HG03432 (cell line): ENCODE data around the gene HYAL4.
"Not testable (repeated sequence)": the region's sequence is repeated elsewhere in the genome, so short reads cannot be mapped to it uniquely, and the experiment has no call there.

Source experiments
- ATAC-seq: cut with Tn5 transposase; IDR thresholded peaks from one replicate; pipeline ENCODE4 v1.9.1; 2021; ENCODE audit warnings: mild to moderate bottlenecking, moderate library complexity; ENCODE audit not compliant: unreplicated experiment

HYAL4 gene, protein sequence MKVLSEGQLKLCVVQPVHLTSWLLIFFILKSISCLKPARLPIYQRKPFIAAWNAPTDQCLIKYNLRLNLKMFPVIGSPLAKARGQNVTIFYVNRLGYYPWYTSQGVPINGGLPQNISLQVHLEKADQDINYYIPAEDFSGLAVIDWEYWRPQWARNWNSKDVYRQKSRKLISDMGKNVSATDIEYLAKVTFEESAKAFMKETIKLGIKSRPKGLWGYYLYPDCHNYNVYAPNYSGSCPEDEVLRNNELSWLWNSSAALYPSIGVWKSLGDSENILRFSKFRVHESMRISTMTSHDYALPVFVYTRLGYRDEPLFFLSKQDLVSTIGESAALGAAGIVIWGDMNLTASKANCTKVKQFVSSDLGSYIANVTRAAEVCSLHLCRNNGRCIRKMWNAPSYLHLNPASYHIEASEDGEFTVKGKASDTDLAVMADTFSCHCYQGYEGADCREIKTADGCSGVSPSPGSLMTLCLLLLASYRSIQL

DNA sequence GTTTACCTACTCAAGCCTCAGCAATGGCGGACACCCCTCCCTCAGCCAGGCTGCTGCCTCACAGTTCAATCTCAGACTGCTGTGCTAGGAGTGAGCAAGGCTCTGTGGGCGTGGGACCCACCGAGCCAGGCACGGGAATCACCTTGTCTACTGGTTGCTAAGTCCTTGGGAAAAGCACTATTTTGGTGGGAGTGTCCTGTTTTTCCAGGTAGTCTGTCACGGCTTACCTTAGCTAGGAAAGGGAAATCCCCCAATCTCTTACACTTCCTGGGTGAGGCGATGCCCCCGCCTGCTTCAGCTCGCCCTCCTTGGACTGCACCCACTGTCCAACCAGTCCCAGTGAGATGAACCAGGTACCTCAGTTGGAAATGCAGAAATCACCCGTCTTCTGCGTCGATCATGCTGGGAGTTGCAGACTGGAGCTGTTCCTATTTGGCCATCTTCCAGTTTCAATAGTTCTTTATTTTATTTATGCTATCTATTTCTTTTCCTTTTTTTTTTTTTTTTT is at the start of gene HYAL4:
Gene HYAL4 (plus strand): TSS at position 458 of the 508 bp plus-strand sequence. CDS start 23,105 bp downstream, outside the sequence.
- ATAC-seq, result no peak

DNA sequence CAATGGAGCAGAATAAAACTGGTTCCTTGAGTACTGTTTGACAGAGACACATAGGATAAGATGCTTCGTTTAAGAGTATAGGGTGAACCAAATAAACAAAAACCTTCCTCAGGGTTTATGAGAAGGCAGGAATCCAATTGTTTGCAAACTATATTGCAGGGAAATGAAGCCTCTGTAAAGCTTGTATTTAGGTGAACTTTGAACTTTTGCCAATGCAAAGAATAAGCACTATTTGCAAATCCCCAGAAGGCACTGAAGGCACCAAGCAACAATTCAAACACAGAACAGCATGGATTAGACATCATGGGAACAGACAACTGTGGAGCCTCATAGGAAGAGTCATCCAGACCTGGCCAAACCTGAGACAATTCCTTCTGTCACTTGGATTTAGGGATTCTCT is 49.1 kb upstream of the HYAL4 start:
- no peak for ATAC-seq

DNA sequence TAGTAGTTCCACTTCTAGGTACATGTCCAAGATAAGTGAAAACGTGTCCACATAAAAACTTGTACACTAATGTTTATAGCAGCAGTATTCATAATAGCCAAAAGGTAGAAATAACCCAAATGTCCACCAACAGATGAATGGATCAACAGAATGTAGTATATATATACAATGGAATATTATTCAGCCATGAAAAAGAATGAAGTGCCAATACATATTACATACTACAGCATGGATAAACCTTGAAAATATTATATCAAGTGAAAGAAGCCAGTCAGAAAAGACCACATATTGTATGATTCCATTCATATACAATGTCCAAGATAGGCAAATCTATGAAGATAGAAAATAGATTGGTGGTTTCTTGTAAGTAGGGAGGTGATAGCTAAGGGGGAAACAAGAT is 48.4 kb upstream of the HYAL4 start:
- no peak for ATAC-seq

DNA sequence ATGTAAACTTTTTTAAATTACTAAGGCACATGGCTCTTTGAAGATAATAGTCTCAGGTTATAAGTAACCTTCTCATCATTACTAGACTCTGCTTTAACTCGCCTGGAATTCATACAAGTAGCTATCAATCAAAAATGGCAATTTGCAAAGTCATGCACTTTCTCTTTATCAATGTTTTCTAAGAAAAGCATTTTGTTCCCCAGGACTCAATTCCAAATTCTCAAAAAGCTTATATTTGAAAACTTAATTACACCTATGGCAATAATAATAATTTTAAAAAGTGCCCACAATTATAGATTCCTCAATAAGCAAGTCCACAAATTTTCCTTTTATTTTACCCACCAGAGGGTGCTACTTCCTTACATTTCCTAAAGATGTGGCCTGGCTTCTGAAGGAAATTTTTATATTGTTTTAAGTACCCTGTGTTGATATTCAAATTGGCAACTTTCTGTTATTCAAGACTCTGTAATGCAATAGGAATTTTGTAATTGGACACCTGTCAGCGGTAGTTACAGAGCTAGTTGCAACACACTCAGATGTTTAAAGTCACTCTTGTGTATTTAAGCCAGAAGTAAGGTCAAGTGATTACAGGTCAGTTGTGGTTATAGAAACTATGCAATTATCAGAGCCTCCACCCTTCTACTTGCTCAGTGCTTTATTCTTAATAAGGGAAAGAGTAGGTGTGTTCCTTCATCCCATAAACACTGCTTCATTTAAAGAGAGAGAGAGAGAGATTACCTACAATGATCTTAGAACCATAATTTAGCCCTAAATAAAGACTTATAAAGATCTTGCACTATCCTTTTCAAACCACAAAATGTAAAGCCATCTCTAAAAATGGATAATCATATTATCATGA is 47.1 kb upstream of the HYAL4 start:
- ATAC-seq, result peak; percentile 58

DNA sequence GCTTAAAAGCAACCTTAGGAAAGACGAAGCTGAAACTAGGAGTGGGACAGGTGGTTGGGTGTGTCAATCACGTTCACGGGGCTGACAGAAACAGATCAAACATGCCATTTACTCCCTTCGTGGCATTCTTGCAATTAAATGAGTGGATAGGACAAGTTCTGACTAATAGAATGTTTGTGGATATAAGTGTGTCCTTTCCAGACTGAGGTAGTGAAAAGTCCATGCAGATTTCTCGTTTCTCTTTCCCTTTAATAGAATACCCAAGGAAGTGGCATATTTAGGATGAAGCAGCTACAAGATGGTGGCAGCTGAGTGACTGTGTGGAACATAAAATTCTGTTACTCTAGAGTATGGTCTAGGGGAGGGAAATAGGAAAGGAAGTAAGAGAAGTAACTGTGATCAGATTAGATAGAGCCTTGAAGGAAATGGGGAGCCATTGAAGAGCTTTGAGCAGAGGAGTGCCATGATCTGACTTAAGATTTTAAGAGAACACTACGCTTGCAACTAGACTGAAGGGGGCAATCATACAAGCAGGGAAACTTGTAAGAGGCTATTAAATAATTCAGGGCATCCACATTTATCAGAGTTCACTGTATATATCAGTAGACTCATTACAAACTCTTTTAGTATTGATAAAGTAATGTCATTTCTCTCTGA is 46.3 kb upstream of the HYAL4 start:
- no peak for ATAC-seq

DNA sequence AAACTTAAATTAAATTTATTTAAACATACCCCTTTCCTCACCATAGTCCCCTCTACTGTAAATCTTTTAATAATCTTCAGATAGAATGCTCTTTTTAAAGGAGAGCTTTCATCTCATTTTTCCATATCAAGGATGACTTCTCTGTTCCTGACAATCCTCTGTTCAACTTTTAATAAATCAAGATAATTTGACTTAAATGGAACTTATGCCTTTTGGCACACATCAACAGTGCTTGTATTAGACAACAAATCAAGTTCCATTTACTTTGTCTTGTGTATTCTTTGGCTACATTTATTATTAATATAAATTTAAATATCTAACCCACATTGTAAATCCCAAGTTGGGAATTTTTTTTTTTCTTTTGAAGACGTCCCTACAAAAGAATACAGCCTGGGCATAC is 42.7 kb upstream of the HYAL4 start:
- ATAC-seq, result no peak

DNA sequence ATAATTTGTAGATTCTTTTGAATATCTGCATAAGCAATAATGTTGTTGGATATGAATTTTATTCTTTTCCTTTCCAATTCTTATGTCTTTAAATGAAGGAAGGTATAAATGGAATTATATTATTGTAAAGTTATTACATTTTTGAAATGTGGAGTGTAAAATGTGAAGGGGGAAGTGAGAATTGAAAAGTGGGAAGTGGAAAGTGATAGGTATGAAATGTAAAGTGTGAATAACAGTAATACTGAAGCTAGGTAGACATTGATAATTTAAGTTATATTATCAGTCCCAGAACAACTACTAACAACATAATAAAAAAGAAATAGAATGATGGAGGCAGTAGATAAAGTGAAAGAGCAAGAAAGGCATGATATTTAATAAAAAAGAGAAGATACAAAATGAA is 39.7 kb upstream of the HYAL4 start:
- ATAC-seq, result no peak

DNA sequence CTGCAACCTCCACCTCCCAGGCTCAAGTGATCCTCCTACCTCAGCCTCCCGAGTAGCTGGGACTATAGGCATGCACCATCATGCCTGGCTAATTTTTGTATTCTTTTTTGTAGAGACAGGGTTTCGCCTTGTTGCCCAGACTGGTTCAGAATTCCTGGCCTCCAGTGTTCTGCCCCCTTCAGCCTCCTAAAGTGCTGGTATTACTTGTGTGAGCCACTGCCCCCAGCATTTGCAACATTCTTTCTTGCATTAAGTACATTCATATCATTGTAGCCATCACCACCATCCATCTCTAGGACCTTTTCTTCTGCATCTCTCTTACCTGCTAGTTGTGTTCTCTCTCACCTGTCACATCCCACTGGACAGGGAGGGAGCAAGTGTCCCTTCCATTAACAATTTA is 35.5 kb upstream of the HYAL4 start:
- ATAC-seq, result no peak

DNA sequence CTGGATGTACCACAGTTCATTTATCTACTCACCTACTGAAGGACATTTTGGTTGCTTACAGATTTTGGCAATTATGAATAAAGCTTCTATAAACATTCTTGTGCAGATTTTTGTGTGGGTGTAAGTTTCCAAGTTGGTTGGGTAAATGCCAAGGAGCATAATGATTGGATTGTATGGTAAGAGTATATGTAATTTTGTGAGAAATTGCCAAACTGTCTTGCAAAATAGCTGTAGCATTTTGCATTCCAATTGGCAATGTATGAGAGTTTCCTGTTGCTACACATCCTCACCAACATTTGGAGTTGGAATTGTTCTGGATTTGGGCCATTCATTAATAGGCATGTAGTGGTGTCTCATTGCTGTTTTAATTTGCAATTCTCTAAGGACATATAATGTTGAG is 33.9 kb upstream of the HYAL4 start:
- no peak for ATAC-seq

DNA sequence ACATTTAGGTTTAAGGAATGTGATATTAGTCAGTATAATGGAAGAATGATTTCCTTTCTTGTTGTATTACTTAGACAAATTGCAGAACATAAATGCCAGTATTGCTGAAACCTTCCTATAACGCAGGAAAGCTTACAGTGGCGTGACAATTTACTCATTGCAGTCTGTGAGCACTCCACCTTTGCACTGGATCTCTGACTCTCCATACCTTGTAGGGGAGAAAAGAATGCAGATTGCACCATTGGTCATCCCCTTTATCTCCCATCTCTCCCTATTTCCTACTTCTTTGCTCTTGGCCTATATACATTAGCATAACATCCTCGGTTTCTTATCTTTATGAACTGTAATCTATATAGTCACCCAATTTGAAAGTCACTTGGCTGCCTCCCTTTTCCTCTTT is 28.1 kb upstream of the HYAL4 start:
- no peak for ATAC-seq

DNA sequence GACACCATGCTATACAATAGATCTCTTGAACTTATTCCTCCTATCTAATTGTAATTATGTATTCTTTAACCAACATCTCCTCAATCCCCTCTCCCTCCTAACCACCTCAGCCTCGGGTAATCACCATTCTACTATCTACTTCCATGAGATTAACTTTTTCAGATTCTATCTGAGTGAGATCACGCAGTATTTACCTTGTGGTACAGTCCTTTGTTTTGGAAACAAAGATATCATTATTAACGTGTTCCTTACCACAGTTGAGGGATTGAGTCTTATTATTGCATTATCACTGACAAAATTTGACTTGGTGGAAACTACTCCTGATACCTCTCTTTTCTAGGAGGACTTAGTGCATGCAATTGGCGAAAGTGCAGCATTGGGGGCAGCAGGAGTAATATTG is 26.0 kb upstream of the HYAL4 start:
- ATAC-seq, result no peak

DNA sequence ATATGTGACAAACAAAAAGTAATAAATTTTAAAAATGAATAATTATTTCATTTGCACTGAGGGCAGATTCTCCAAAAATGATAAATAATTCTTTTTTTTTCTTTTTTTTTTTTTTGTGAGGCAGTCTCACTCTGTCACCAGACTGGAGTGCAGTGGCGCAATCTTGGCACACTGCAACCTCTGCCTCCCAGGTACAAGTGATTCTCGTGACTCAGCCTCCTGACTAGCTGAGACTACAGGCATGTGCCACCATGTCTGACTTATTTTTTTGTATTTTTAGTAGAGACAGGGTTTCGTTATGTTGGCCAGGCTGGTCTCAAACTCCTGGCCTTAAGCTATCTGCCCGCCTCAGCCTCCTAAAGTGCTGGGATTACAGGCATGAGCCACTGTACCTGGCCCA is 25.2 kb upstream of the HYAL4 start:
- ATAC-seq, result not testable (repeated sequence)

DNA sequence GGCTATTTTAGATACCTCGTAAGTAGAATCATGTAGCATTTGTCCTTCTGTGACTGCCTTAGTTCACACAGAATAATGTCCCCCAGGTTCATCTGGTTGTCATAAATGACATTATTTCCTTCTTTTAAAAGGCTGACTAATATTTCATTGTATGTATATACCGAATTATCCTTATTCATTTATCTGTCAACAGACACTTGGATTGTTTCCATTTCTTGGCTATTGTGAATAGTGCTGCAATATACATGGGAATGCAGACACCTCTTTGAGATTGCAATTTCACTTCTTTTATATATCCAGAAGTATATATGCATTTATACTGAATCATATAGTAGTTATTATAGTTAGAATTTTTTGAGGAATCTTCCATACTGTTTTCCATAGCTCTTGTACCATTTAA is 24.1 kb upstream of the HYAL4 start:
- ATAC-seq, result no peak

DNA sequence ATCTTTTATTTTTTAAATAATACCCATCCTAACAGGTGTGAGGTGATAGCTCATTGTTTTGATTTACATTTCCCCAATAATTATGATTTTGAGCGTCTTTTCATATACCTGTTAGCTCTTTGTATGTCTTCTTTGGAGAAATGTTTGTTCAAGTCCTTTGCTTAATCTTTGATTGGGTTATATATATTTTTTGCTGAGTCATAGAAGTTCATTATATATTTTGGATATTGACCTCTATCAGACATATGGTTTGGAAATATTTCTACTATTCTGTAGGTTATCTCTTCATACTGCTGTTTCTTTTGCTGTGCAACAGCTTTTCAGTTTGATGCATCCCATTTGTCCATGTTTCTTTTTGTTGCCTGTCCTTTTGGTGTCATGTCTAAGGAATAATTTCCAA is 23.6 kb upstream of the HYAL4 start:
- no peak for ATAC-seq

DNA sequence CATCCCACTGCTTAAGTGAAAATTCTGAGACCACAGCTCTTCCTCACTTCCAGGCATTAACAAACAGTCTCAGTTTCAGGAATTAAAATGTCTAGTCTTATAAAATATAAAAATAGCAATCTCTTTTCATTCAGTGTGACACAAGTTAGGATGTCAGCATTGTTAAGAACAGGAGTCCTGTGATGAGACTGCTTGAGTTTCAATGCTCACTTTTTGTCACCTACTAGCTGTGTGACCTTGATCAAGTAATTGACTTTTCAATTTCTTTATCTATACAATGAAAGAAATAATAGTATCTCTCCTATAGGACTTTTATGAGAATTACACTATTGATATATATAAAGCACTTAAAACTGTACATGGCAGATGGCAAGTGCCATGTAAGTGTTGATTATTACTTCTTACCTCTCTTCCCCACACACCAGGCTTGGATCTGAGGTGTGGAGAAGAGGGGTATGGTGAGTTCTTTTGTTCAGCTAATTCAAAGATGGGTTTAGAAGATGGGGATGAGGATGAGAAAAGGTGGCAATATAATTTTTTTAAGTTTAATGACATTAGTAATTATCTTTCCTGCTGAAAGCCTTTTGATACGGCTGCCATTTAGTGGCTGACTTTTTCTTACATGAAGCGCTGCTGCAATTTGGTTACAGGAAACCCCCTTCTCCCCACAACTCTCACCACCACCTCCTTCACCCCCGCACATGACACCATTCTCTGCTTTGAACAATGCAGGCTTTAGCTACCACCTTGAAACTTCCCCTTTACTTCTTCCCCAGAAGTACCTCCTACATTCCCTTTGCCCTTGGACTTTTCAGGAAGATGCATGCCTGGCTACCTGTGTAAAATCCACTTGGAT is 20.8 kb upstream of the HYAL4 start:
- ATAC-seq, result peak; percentile 99

DNA sequence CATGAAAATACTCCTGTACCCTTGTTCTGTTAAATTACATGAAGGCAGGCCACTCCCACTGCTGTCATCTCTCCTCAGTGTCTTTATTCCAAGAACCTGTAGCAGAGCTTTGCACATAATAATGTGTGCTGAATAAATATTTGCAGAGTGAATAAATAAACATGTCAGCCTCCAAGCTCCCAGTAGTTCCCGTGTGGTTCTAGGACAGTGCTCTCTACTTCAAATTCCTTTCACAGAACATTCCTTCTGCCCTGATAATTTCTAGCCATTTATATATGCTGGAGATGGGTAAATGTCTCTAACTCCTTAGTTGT is 20.3 kb upstream of the HYAL4 start:
- ATAC-seq, result peak; percentile 38

DNA sequence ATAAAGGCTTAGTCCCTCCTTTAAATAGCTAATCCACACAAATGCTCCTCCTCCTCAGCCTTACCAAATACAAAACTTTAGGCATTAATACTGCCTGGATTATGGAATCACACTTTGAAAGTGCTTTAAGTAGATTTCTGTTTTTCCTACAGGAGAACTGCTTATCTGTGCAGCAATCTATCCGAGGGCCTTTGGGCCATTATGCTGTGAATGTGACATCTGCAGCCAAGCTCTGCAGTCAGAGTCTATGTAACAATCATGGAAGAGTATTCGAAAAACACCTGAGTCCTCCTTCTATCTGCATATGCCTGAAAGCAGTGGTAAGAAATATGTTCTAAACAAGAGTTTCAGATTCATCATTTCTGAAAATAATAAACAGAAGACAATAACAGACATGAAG is 16.2 kb upstream of the HYAL4 start:
- ATAC-seq, result no peak

DNA sequence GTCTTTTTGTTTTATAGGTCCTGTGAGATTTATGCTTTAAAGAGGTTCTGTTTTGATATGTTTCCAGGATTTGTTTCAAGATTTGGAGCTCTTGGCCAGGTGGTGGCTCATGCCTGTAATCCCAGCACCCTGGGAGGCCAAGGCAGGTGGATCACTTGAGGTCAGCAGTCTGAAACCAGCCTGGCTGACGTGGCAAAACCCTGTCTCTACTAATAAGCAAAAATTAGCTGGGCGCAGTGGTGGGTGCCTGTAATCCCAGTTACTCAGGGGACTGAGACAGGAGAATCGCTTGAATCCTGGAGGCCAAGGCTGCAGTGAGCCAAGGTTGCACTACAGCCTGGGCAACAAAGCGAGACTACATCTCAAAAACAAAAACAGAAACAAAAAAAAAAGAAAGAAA is 8.3 kb upstream of the HYAL4 start:
- no peak for ATAC-seq

DNA sequence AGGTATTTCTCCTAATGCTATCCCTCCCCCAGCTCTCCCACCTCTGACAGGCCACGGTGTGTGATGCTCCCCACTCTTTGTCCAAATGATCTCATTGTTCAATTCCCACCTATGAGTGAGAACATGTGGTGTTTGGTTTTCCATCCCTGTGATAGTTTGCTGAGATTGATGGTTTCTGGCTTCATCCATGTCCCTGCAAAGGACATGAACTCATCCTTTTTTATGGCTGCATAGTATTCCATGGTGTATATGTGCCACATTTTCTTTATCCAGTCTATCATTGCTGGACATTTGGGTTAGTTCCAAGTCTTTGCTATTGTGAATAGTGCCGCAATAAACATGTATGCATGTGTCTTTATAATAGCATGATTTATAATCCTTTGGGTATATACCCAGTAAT is 5.9 kb upstream of the HYAL4 start:
- not testable (repeated sequence) for ATAC-seq

DNA sequence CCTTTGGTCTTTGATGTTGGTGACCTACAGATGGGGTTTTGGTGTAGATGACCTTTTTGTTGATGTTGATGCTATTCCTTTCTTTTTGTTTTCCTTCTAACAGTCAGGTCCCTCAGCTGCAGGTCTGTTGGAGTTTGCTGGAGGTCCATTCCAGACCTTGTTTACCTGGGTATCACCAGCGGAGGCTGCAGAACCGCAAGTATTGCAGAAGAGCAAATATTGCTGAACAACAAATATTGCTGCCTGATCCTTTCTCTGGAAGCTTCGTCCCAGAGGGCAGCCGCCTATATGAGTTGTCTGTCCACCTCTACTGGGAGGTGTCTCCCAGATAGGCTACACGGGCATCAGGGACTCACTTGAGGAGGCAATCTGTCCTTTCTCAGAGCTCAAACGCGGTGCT is 827 bp upstream of the HYAL4 start:
- ATAC-seq, result not testable (repeated sequence)

DNA sequence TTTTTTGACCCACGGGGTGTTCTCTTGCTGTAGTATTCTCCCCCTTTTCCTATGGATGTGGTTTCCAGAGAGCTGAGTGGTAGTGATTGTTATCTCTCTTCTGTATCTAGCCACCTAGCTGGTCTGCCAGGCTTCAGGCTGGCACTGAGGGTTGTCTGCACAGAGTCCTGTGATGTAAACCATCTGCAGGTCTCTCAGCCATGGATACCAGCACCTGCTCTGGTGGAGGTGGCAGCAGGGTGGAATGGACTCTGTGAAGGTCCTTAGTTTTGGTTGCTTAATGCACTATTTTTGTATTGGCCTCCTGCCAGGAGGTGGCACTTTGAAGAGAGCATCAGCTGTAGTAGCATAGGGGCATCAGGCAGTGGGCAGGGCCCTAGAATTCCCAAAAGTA is 851 bp downstream of the HYAL4 start:
- no peak for ATAC-seq
